Activated CD4-positive, alpha-beta memory T cell treated with anti-CD3 and anti-CD28 coated beads for 36 hours (primary cell): ENCODE results near the gene DZANK1. TPM values are rescaled to one million over a fixed set of nuclear protein-coding genes. Genes with fewer than 3 reads are reported as not detected.
"Not testable (repeated sequence)": the region's sequence is repeated elsewhere in the genome, so short reads cannot be mapped to it uniquely, and the experiment has no call there.

Experiments used
- CTCF ChIA-PET: fragments of 350-600 bp; sonication (Branson Sonifier 250); formaldehyde crosslinking; loops from one replicate; lab custom pipeline; 2021; ENCODE audit warnings: antibody characterized with exemption, inconsistent platforms; lab: Charles Lee
- POLR2A ChIA-PET: fragments of 350-600 bp; sonication (Branson Sonifier 250); formaldehyde crosslinking; loops from one replicate; lab custom pipeline; 2021; ENCODE audit warnings: antibody characterized with exemption; lab: Charles Lee
- DNase-seq: peaks from one replicate; pipeline ENCODE4 v3.0.0-alpha.2; 2020
- H3K27ac Mint-ChIP-seq: one replicate; pipeline ENCODE4 v1.8.0; 2021; ENCODE audit warnings: mixed read lengths
- H3K27me3 Mint-ChIP-seq: one replicate; pipeline ENCODE4 v1.8.0; 2021; ENCODE audit warnings: mixed read lengths
- H3K36me3 Mint-ChIP-seq: one replicate; pipeline ENCODE4 v1.8.0; 2021; ENCODE audit warnings: mixed read lengths
- H3K4me1 Mint-ChIP-seq: one replicate; pipeline ENCODE4 v1.8.0; 2021; ENCODE audit warnings: low read depth, mixed read lengths
- H3K4me3 Mint-ChIP-seq: one replicate; pipeline ENCODE4 v1.8.0; 2021; ENCODE audit warnings: mild to moderate bottlenecking, mixed read lengths
- H3K9me3 Mint-ChIP-seq: one replicate; pipeline ENCODE4 v1.8.0; 2021; ENCODE audit warnings: mixed read lengths
- intact Hi-C: fragments of 100-400 bp; cut with micrococcal nuclease; formaldehyde crosslinking; loops from one replicate; pipeline ENCODE4 v1.15.1; 2023
- total RNA-seq, 2 experiments: library from RNA; stranded (reverse); gene quantifications; one replicate each; pipeline ENCODE4 v1.2.3, GENCODE V29; 2021

Gene DZANK1
- 1 to 10 TPM; 1.4 to 1.6 TPM for total RNA-seq

GRCh38 chr20:18466894-18467730 is at the start of gene DZANK1, which contains the start of gene POLR3F:
DZANK1 (minus strand) TSS chr20:18467030; CDS start chr20:18465358, 1,672 bp downstream.
POLR3F (plus strand) TSS chr20:18467390; CDS start chr20:18467507, 117 bp downstream.
- Mint-ChIP-seq H3K9me3 (no peaks in the 10 kb centered on the region), H3K27ac (peak within 1 kb of the TSS; percentile 87), H3K4me3 (peak within 1 kb of the TSS; percentile 95), H3K36me3 (peaks cover 4% of the 10 kb centered on the region), H3K4me1 (peaks cover 23% of the 10 kb centered on the region), H3K27me3 (no peaks in the 10 kb centered on the region)
- ChIA-PET CTCF (interaction anchor here (0.5 to 2.0 kb wide), 5 partner anchors 10 to 43 kb away, joined by 3 to 9 read pairs (median 3); partner anchors contain the start of genes RBBP9 and SEC23B), POLR2A (interaction anchor here (0.7 to 2.5 kb wide), 8 partner anchors 9 to 964 kb away, joined by 3 to 21 read pairs (median 4); partner anchors contain the start of genes KAT14, PET117, RBBP9 and SEC23B)
- intact Hi-C loops, result loop anchor here (1.0 to 10.0 kb wide), 8 partner anchors 30 to 1892 kb away; partner anchors contain the start of genes DTD1, KAT14, KIF16B and MGME1
- DNase-seq, result peak; percentile 96

GRCh38 chr20:18515973-18516372 is 49.1 kb upstream of the DZANK1 start:
- Mint-ChIP-seq H3K4me3 (no peak overlapping the region), H3K4me1 (peaks cover 14% of the 10 kb centered on the region), H3K27me3 (no peaks in the 10 kb centered on the region), H3K36me3 (peaks cover 23% of the 10 kb centered on the region), H3K27ac (no peak overlapping the region), H3K9me3 (no peaks in the 10 kb centered on the region)
- intact Hi-C loops, result no loop called here
- no peak for DNase-seq
- CTCF ChIA-PET, result no interaction called here
- POLR2A ChIA-PET, result no interaction called here

DNA sequence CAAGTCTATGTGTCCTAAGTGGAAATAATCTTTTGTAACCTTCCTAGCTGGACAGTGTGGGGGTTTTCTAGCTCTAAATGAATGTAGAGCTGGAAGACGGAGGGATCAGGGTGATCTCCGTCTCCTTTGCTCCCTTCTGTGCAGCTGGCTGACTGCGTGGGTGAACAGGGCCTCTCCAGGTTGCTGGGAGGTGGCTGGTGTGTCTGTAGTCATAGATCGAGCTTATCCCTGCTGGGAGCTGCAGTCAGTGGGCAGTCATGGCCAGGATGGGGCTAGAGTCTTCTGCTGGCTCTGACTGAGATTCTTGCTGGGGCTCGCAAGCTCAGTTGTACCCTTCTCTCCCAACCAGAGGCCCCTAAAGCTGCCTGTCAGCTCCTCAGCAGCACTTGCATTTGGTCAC is 47.3 kb upstream of the DZANK1 start:
- no peak overlapping the region for H3K27ac Mint-ChIP-seq
- intact Hi-C loops, result no loop called here
- H3K4me1 Mint-ChIP-seq, result peaks cover 26% of the 10 kb centered on the region
- peaks cover 37% of the 10 kb centered on the region for H3K36me3 Mint-ChIP-seq
- no peaks in the 10 kb centered on the region for H3K9me3 Mint-ChIP-seq
- H3K27me3 Mint-ChIP-seq, result no peaks in the 10 kb centered on the region
- ChIA-PET POLR2A (no interaction called here), CTCF (no interaction called here)
- no peak overlapping the region for H3K4me3 Mint-ChIP-seq
- DNase-seq, result no peak

DNA sequence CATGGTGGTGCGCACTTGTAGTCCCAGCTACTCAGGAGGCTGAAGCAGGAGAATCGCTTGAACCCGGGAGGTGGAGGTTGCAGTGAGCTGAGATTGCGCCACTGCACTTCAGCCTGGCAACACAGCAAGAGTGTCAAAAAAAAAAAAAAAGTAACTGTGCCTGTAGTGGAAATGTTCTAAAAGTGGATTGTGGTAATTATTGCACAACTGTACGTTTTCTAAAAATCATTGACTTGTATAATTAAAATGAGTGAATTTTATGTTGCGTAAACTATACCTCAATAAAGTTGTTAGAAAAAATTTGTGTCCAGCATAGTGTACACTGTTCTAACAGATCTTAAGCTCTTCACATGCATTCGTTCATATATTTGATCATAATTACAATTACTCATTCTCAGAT is 46.4 kb upstream of the DZANK1 start:
- ChIA-PET CTCF (no interaction called here), POLR2A (no interaction called here)
- H3K4me1 Mint-ChIP-seq, result peaks cover 33% of the 10 kb centered on the region
- no peak overlapping the region for H3K4me3 Mint-ChIP-seq
- peaks cover 42% of the 10 kb centered on the region for H3K36me3 Mint-ChIP-seq
- DNase-seq, result no peak
- no peak overlapping the region for H3K27ac Mint-ChIP-seq
- H3K9me3 Mint-ChIP-seq, result no peaks in the 10 kb centered on the region
- H3K27me3 Mint-ChIP-seq, result no peaks in the 10 kb centered on the region
- intact Hi-C loops, result no loop called here

GRCh38 chr20:18511571-18511970 is 44.7 kb upstream of the DZANK1 start:
- intact Hi-C loops, result no loop called here
- Mint-ChIP-seq H3K27me3 (no peaks in the 10 kb centered on the region), H3K4me3 (no peak overlapping the region), H3K27ac (no peak overlapping the region), H3K9me3 (no peaks in the 10 kb centered on the region), H3K36me3 (peaks cover 44% of the 10 kb centered on the region), H3K4me1 (peaks cover 40% of the 10 kb centered on the region)
- no peak for DNase-seq
- ChIA-PET POLR2A (no interaction called here), CTCF (no interaction called here)

DNA sequence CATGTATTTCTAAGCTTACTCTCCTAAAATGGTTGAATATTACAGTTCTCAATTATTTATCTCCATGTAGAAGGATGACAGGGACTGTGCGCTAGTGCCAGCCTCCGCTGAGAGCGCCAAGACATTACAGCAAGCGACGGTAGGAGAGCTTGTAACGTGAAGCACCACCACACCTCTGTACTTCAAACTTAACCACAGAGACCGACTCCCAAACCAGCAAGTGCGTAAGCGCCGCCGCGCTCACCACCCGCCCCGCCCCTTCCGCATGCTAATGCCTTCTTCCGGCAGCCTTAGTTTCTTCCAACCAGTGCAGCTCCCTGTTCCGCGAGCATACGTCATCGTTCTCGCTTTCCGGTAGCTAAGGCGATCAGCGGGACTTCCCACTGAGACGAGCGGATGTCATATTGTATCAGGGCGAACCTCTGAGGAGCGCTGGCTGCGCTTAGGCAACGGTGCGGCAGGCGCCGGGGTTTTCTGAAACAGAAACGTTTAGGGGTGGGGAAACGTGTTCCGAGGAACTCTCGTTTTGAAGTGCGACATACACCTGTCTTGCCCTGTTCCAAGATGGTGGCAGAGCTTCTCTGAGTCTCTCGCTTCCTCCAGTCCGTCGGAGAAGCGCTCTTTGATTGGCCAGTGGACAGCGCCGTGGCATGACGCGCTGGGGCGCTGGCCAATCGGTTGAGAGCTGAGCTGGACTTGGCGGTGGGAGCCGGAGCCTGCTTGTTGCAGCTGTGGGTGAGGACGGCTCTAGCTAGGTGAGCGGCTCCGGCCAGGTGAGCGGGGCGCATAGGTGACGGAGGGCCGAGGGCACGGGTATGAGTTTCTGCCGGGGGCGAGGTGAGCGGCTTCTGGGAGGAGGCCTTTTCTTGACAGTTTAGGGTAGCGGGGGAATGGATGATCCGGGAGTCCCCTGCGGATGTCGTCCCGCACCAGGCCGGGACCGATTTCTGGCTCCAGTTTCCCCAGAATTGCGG is 40.7 kb upstream of the DZANK1 start, which contains the start of gene SEC23B:
Gene SEC23B, plus strand, starts transcription at position 723 of the 974 bp plus-strand sequence. CDS start 2,896 bp downstream, outside the sequence.
- Mint-ChIP-seq H3K4me1 (peaks cover 40% of the 10 kb centered on the region), H3K36me3 (peaks cover 33% of the 10 kb centered on the region), H3K27me3 (no peaks in the 10 kb centered on the region), H3K9me3 (no peaks in the 10 kb centered on the region), H3K4me3 (peak within 1 kb of the TSS; percentile 96), H3K27ac (peak within 1 kb of the TSS; percentile 97)
- intact Hi-C loops, result loop anchor here (1.0 to 5.0 kb wide), 9 partner anchors 10 to 1003 kb away; partner anchors contain the start of genes DTD1, DZANK1, KAT14 and MGME1
- ChIA-PET POLR2A (interaction anchor here (0.8 to 3.6 kb wide), 10 partner anchors 8 to 538 kb away, joined by 3 to 57 read pairs (median 4); partner anchors contain the start of genes DZANK1, KAT14, MGME1 and PET117), CTCF (interaction anchor here (0.9 to 2.2 kb wide), 4 partner anchors 11 to 825 kb away, joined by 6 to 12 read pairs (median 9); partner anchors contain the start of genes DZANK1, POLR3F, RBBP9 and RRBP1)
- peak; percentile 99 for DNase-seq

GRCh38 chr20:18506744-18507143 is 39.9 kb upstream of the DZANK1 start:
- peaks cover 29% of the 10 kb centered on the region for H3K36me3 Mint-ChIP-seq
- intact Hi-C loops, result loop anchor here (1.0 to 5.0 kb wide), 9 partner anchors 9 to 1002 kb away; partner anchors contain the start of genes DTD1, DZANK1, KAT14 and MGME1
- H3K9me3 Mint-ChIP-seq, result no peaks in the 10 kb centered on the region
- H3K4me1 Mint-ChIP-seq, result peaks cover 38% of the 10 kb centered on the region
- POLR2A ChIA-PET, result interaction anchor here (0.8 to 3.6 kb wide), 6 partner anchors 8 to 537 kb away, joined by 3 to 57 read pairs (median 10); partner anchors contain the start of genes DZANK1, MGME1, POLR3F and RBBP9
- H3K27ac Mint-ChIP-seq, result peak overlapping the region; percentile 97
- CTCF ChIA-PET, result interaction anchor here (0.9 to 2.2 kb wide), 4 partner anchors 10 to 824 kb away, joined by 6 to 12 read pairs (median 9); partner anchors contain the start of genes DZANK1, POLR3F, RBBP9 and RRBP1
- H3K4me3 Mint-ChIP-seq, result peak overlapping the region; percentile 96
- H3K27me3 Mint-ChIP-seq, result no peaks in the 10 kb centered on the region
- DNase-seq, result peak; percentile 52

GRCh38 chr20:18504479-18505060 is 37.7 kb upstream of the DZANK1 start:
- ChIA-PET POLR2A (interaction anchor here (3.6 kb wide), 1 partner anchor 8 kb away, joined by 57 read pairs; the partner anchor contains the start of gene RBBP9), CTCF (interaction anchor here (0.7 kb wide), 1 partner anchor 38 kb away, joined by 3 read pairs; the partner anchor contains the start of genes DZANK1 and POLR3F)
- H3K36me3 Mint-ChIP-seq, result peaks cover 11% of the 10 kb centered on the region
- H3K27me3 Mint-ChIP-seq, result no peaks in the 10 kb centered on the region
- no peaks in the 10 kb centered on the region for H3K9me3 Mint-ChIP-seq
- no peak for DNase-seq
- H3K4me3 Mint-ChIP-seq, result no peak overlapping the region
- peaks cover 22% of the 10 kb centered on the region for H3K4me1 Mint-ChIP-seq
- no peak overlapping the region for H3K27ac Mint-ChIP-seq
- intact Hi-C loops, result loop anchor here (5.0 kb wide), 1 partner anchor 367 kb away; the partner anchor contains the start of genes KAT14 and PET117

- H3K4me1 Mint-ChIP-seq, H3K9me3 Mint-ChIP-seq, intact Hi-C loops, H3K27me3 Mint-ChIP-seq, DNase-seq, H3K27ac Mint-ChIP-seq, H3K36me3 Mint-ChIP-seq, POLR2A ChIA-PET, H3K4me3 Mint-ChIP-seq: not testable (repeated sequence)
- CTCF ChIA-PET, result interaction anchor here (0.7 kb wide), 1 partner anchor 85 kb away, joined by 3 read pairs; no protein-coding TSS in a partner anchor
These were observed 34.8 kb upstream of the DZANK1 start for GRCh38 chr20:18501672-18502071.

DNA sequence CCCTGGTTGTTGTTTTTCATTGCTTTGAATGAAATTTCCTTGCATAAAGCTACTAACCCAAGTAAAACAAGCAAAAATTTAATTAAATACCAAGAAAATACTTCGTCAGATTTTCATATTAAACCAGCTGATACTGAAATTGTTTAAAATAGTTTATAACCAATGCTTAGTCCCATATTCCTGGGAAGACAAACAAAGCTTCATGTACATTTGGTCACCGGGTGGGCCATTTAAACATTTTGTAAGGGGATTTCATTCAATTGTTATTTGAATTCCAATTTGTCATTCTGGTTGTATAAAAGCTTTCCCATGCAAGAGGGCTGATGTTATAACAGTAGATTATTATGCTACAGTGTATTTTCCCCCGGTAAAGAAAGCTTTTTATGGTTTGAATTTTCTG is 30.8 kb upstream of the DZANK1 start:
- H3K9me3 Mint-ChIP-seq, result no peaks in the 10 kb centered on the region
- intact Hi-C loops, result loop anchor here (1.0 to 2.0 kb wide), 4 partner anchors 10 to 209 kb away; partner anchors contain the start of genes DZANK1, POLR3F, SEC23B and SMIM26
- H3K4me3 Mint-ChIP-seq, result peak overlapping the region; percentile 98
- no peaks in the 10 kb centered on the region for H3K27me3 Mint-ChIP-seq
- ChIA-PET CTCF (interaction anchor here (0.9 to 1.9 kb wide), 4 partner anchors 9 to 233 kb away, joined by 3 to 12 read pairs (median 6); partner anchors contain the start of genes DZANK1, POLR3F and SEC23B), POLR2A (interaction anchor here (0.6 to 3.0 kb wide), 4 partner anchors 9 to 31 kb away, joined by 3 to 57 read pairs (median 9); partner anchors contain the start of genes DZANK1, POLR3F and SEC23B)
- no peak for DNase-seq
- H3K4me1 Mint-ChIP-seq, result peaks cover 9% of the 10 kb centered on the region
- H3K27ac Mint-ChIP-seq, result peak overlapping the region; percentile 84
- H3K36me3 Mint-ChIP-seq, result no peaks in the 10 kb centered on the region
